RWPE2 (cell line): ENCODE results near the gene ENTPD6.

Source experiments
- ATAC-seq: fragments of 200-7000 bp; cut with Tn5 transposase; 3 replicates; pipeline ENCODE4 v1.9.1; 2021; ENCODE audit warnings: low read depth
- DNase-seq: peaks from one replicate; pipeline ENCODE4 v3.0.0-alpha.2; 2020; ENCODE audit warnings: low spot score
- H3K27ac ChIP-seq: fragments of 450-650 bp; 2 replicates; pipeline ENCODE4 v1.5.1; 2017; ENCODE audit warnings: mild to moderate bottlenecking; ENCODE audit not compliant: poor library complexity, severe bottlenecking
- H3K27me3 ChIP-seq: fragments of 250-450 bp; sonication (Bioruptor Pico); 2 replicates; pipeline ENCODE4 v1.5.1; 2021; ENCODE audit warnings: mild to moderate bottlenecking, moderate library complexity; ENCODE audit not compliant: insufficient read depth, poor library complexity, severe bottlenecking
- H3K36me3 ChIP-seq: fragments of 250-450 bp; sonication (Bioruptor Pico); 2 replicates; pipeline ENCODE4 v1.5.1; 2020; ENCODE audit warnings: low read depth, mild to moderate bottlenecking, moderate library complexity
- H3K4me1 ChIP-seq: fragments of 250-450 bp; sonication (Bioruptor Pico); 2 replicates; pipeline ENCODE4 v1.5.1; 2021; ENCODE audit warnings: mild to moderate bottlenecking, moderate library complexity; ENCODE audit not compliant: insufficient read depth, poor library complexity, severe bottlenecking
- H3K4me3 ChIP-seq: fragments of 250-450 bp; sonication (Bioruptor Pico); 2 replicates; pipeline ENCODE4 v1.5.1; 2021; ENCODE audit warnings: mild to moderate bottlenecking, moderate library complexity; ENCODE audit not compliant: severe bottlenecking
- H3K9me3 ChIP-seq: fragments of 250-450 bp; sonication (Bioruptor Pico); 2 replicates; pipeline ENCODE4 v1.5.1; 2021; ENCODE audit warnings: mild to moderate bottlenecking, moderate library complexity; ENCODE audit not compliant: severe bottlenecking
- TF ChIP-seq, protein P1 (sequence below): fragments of 450-650 bp; IDR thresholded peaks from one replicate; pipeline ENCODE4 v1.5.1; 2017; ENCODE audit warnings: mild to moderate bottlenecking, moderate library complexity; ENCODE audit not compliant: poor library complexity, severe bottlenecking

Gene ENTPD6

DNA sequence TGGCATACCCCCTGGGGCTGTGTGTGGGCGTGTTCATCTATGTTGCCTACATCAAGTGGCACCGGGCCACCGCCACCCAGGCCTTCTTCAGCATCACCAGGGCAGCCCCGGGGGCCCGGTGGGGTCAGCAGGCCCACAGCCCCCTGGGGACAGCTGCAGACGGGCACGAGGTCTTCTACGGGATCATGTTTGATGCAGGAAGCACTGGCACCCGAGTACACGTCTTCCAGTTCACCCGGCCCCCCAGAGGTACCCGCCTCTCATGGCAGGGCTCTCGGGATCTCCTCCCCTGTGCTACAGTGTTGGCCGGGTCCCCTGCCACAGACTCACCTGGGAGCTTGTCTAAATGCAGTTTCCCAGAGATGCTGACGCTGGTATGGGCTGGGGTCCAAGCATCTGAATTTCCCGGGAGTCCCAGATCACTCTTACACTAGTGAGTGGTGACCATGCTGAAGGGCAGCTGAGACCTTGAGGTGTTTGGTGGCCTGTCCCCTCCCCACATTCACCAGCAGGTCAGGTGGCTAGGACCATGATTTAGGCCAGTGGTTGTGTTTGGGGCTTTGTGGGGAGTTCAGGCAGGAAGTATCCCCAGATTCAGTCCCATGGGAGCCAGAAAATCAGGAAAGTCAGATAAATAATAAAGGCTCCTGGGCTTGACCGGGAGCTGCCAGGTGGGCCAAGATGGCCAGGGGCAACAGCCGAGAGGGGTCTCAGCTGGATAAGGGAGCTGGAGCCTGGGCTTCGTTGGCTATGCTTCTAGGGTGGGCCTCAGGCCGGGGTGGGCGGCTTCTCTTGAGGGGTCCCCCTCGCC is 11.8 kb downstream of the ENTPD6 start:
- Histone ChIP-seq H3K27ac (no peak overlapping the region), H3K9me3 (no peaks in the 10 kb centered on the region), H3K4me1 (peaks cover 8% of the 10 kb centered on the region), H3K36me3 (peaks cover 47% of the 10 kb centered on the region), H3K27me3 (no peaks in the 10 kb centered on the region), H3K4me3 (no peak overlapping the region)
- no peak for DNase-seq
- no peak for ATAC-seq
- TF ChIP-seq, protein P1, sequence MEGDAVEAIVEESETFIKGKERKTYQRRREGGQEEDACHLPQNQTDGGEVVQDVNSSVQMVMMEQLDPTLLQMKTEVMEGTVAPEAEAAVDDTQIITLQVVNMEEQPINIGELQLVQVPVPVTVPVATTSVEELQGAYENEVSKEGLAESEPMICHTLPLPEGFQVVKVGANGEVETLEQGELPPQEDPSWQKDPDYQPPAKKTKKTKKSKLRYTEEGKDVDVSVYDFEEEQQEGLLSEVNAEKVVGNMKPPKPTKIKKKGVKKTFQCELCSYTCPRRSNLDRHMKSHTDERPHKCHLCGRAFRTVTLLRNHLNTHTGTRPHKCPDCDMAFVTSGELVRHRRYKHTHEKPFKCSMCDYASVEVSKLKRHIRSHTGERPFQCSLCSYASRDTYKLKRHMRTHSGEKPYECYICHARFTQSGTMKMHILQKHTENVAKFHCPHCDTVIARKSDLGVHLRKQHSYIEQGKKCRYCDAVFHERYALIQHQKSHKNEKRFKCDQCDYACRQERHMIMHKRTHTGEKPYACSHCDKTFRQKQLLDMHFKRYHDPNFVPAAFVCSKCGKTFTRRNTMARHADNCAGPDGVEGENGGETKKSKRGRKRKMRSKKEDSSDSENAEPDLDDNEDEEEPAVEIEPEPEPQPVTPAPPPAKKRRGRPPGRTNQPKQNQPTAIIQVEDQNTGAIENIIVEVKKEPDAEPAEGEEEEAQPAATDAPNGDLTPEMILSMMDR = no peak

DNA sequence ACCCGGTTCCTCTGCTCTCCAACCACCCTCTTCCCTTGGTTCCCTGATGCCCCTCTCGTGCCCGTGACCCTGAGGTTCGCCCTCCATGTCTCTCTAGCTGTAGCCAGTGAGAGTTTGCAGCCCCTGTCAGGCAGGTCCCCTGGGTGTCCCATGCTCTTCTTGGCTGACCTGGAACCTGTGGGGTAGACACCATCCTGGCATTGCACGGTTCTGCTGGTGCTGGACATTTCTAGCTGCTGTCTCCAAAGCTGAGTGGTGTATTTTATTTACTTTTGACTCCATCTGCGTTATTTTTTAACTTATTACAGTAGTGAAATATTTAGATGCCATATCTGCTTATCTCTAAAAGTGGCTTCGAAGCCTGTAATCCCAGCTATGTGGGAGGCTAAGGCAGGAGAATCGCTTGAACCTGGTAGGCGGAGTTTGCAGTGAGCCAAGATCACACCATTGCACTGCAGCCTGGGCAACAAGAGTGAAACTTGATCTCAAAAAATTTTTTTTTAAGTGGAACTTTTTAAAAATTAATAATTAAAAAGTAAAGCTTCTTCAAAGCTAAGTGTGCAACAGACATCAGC is 12.5 kb downstream of the ENTPD6 start:
- Histone ChIP-seq H3K4me3 (no peak overlapping the region), H3K27ac (no peak overlapping the region), H3K27me3 (no peaks in the 10 kb centered on the region), H3K9me3 (no peaks in the 10 kb centered on the region), H3K36me3 (peaks cover 40% of the 10 kb centered on the region), H3K4me1 (peaks cover 8% of the 10 kb centered on the region)
- TF ChIP-seq, protein P1 = no peak
- ATAC-seq (no peak), DNase-seq (no peak)

DNA sequence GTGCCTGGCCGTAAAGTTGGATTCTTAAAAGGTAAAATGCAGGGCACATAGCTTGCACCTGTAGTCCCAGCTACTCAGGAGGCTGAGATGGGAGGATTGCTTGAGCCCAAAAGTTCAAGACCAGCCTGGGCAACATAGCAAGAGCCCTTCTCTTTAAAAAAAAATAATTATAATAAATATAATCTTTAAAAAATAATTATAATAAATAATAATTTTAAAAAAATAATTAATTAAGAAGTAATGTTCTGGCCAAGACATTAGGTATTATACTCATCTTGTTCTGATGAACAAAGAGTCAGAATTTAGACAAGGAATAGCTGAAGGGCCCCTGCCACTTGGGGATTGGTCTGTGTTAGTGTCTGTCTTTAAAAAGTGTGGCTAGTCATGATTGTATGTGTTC is 13.9 kb downstream of the ENTPD6 start:
- no peaks in the 10 kb centered on the region for H3K9me3 ChIP-seq
- peaks cover 8% of the 10 kb centered on the region for H3K4me1 ChIP-seq
- no peak overlapping the region for H3K4me3 ChIP-seq
- peaks cover 43% of the 10 kb centered on the region for H3K36me3 ChIP-seq
- no peak overlapping the region for H3K27ac ChIP-seq
- DNase-seq = no peak
- TF ChIP-seq, protein P1 = no peak
- ATAC-seq = no peak
- no peaks in the 10 kb centered on the region for H3K27me3 ChIP-seq

DNA sequence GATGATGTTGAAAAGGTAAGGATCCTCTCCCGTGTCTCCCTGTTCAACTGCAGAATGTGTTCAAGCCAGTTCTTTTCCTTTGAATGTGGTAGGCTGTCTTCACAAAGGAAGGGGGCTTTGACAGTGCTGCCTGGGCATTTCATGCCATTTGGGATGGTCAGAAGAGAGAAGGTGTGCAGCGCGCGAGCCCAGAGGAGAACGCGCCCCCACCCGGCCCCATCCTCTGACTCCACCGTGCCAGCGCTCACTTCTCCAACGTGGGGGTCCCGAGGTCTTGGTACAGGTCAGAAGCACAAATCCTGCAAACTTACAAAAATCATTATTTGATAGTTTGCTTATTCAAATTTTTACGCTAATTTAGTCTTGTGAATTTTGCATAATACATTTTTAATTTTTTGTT is 14.4 kb downstream of the ENTPD6 start:
- Histone ChIP-seq H3K4me3 (no peak overlapping the region), H3K36me3 (peaks cover 48% of the 10 kb centered on the region), H3K4me1 (peaks cover 3% of the 10 kb centered on the region), H3K9me3 (no peaks in the 10 kb centered on the region), H3K27ac (no peak overlapping the region), H3K27me3 (no peaks in the 10 kb centered on the region)
- TF ChIP-seq, protein P1 = no peak
- DNase-seq (no peak), ATAC-seq (no peak)

DNA sequence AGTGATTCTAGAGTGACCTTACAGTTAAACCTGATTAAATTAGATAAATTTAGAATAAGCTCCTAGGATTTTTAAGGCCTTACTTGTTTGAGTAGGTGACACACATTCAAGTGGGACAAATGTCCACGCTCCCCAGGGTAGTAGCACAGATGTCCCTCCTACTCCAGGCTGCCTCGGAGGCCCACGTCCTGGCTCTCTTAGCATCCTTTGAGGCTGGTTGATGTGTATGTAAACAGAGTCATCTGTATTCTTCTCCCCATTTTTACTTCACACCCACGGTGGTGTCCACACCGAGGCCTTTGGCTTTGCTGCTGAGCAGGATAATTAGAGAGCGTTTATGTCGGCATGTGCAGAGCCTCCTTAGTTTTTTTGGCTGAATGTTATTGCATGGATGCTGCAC is 15.8 kb downstream of the ENTPD6 start:
- H3K27ac ChIP-seq = no peak overlapping the region
- DNase-seq (no peak), ATAC-seq (no peak)
- H3K27me3 ChIP-seq = no peaks in the 10 kb centered on the region
- TF ChIP-seq, protein P1 = no peak
- H3K4me3 ChIP-seq = no peak overlapping the region
- no peaks in the 10 kb centered on the region for H3K9me3 ChIP-seq
- peaks cover 61% of the 10 kb centered on the region for H3K36me3 ChIP-seq
- H3K4me1 ChIP-seq = no peaks in the 10 kb centered on the region
